ENCODE results near the gene DAZAP1. TPM values are rescaled to one million over a fixed set of nuclear protein-coding genes. Genes with fewer than 3 reads are reported as not detected.

DAZAP1 gene
- total and polyA plus RNA-seq, 5 donors, result 65.3 to 92.1 (median 82.7) TPM

DNA sequence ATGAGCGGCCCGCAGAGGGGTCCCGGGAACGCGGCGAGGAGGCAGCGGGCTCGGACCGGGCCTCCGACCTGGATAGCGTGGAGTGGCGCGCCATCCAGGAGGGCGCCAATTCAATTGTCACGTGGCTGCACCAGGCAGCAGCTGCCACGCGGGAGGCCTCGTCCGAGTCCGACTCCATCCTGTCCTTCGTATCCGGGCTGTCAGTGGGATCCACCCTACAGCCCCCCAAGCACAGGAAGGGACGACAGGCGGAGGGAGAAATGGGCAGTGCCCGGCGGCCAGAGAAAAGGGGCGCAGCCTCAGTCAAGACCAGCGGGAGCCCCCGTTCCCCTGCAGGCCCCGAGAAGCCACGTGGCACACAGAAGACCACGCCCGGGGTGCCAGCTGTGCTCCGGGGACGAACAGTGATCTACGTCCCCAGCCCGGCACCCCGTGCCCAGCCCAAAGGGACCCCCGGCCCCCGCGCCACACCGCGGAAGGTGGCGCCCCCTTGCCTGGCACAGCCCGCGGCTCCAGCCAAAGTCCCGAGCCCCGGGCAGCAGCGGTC, 61.0 kb downstream of the DAZAP1 start:
- Histone ChIP-seq H3K9me3 (ENCODE audit: control insufficient read depth, low read length) (no peaks in the 10 kb centered on the region), H3K27me3 (ENCODE audit: control insufficient read depth, insufficient read depth) (no peaks in the 10 kb centered on the region), H3K27ac (ENCODE audit: low read length) (no peak overlapping the region), H3K4me3 (ENCODE audit: low read length) (peak overlapping the region; percentile 41), H3K4me1 (ENCODE audit: control insufficient read depth, insufficient read depth, low read length) (peaks cover 10% of the 10 kb centered on the region)
- intact Hi-C loops (cut with DNase I), result no loop called here
- DNase-seq (peak; percentile 11 to 46 (median 44)), ATAC-seq (no peak)
- 7% methylated on average over 49 of the region's 49 CpGs for WGBS

DNA sequence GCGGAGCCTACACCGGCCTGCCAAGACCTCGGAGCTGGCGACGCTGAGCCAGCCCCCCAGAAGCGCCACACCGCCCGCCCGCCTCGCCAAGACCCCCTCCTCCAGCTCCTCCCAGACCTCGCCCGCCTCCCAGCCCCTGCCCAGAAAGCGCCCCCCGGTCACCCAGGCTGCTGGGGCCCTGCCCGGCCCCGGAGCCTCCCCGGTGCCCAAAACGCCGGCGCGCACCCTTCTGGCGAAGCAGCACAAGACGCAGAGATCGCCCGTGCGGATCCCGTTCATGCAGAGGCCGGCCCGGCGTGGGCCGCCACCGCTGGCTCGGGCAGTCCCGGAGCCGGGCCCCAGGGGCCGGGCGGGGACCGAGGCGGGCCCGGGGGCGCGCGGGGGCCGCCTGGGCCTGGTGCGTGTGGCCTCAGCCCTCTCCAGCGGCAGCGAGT, 61.5 kb downstream of the DAZAP1 start:
- intact Hi-C loops (cut with DNase I), result no loop called here
- ATAC-seq, result no peak
- peak; percentile 35 to 70 (median 70) for DNase-seq
- Histone ChIP-seq H3K27ac (ENCODE audit: low read length) (no peak overlapping the region), H3K27me3 (ENCODE audit: control insufficient read depth, insufficient read depth) (no peaks in the 10 kb centered on the region), H3K9me3 (ENCODE audit: control insufficient read depth, low read length) (no peaks in the 10 kb centered on the region), H3K4me3 (ENCODE audit: low read length) (peak overlapping the region; percentile 41), H3K4me1 (ENCODE audit: control insufficient read depth, insufficient read depth, low read length) (peaks cover 10% of the 10 kb centered on the region)
- WGBS, result 3% methylated on average over 47 of the region's 47 CpGs

DNA sequence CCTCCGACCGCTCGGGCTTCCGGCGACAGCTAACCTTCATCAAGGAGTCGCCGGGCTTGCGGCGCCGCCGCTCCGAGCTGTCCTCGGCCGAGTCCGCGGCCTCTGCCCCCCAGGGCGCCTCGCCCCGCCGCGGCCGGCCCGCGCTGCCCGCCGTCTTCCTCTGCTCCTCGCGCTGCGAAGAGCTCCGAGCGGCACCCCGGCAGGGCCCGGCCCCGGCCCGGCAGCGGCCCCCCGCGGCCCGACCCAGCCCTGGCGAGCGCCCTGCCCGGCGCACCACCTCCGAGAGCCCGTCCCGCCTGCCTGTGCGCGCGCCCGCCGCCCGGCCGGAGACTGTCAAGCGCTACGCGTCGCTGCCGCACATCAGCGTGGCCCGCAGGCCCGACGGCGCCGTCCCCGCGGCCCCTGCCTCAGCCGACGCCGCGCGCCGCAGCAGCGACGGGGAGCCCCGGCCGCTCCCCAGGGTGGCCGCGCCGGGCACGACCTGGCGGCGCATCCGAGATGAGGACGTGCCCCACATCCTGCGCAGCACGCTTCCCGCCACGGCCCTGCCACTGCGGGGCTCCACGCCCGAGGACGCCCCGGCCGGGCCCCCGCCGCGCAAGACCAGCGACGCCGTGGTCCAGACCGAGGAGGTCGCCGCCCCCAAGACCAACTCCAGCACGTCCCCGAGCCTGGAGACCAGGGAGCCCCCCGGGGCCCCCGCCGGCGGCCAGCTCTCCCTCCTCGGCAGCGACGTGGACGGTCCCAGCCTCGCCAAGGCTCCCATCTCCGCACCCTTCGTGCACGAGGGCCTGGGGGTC, 62.1 kb downstream of the DAZAP1 start:
- H3K4me3 ChIP-seq (ENCODE audit: low read length), result peak overlapping the region; percentile 41
- no peaks in the 10 kb centered on the region for H3K9me3 ChIP-seq (ENCODE audit: control insufficient read depth, low read length)
- ATAC-seq, result no peak
- intact Hi-C loops (cut with DNase I), result no loop called here
- 2% methylated on average over 117 of the region's 117 CpGs for WGBS
- peaks cover 10% of the 10 kb centered on the region for H3K4me1 ChIP-seq (ENCODE audit: control insufficient read depth, insufficient read depth, low read length)
- no peak overlapping the region for H3K27ac ChIP-seq (ENCODE audit: low read length)
- no peaks in the 10 kb centered on the region for H3K27me3 ChIP-seq (ENCODE audit: control insufficient read depth, insufficient read depth)
- peak; percentile 15 to 57 (median 56) for DNase-seq

DNA sequence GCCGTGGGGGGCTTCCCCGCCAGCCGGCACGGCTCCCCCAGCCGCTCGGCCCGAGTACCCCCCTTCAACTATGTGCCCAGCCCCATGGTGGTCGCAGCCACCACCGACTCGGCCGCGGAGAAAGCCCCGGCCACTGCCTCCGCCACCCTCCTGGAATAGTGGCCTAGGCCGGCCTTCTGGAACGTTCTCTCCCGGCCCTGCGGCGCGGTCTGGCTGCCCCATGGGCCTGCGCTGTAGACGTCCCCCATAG, 62.6 kb downstream of the DAZAP1 start:
- intact Hi-C loops (cut with DNase I), result no loop called here
- no peaks in the 10 kb centered on the region for H3K9me3 ChIP-seq (ENCODE audit: control insufficient read depth, low read length)
- 6% methylated on average over 22 of the region's 22 CpGs for WGBS
- no peaks in the 10 kb centered on the region for H3K27me3 ChIP-seq (ENCODE audit: control insufficient read depth, insufficient read depth)
- DNase-seq, result no peak
- H3K4me3 ChIP-seq (ENCODE audit: low read length), result peak overlapping the region; percentile 41
- no peak overlapping the region for H3K27ac ChIP-seq (ENCODE audit: low read length)
- H3K4me1 ChIP-seq (ENCODE audit: control insufficient read depth, insufficient read depth, low read length), result peaks cover 10% of the 10 kb centered on the region
- peak in 1 of 2 donors; percentile 1 for ATAC-seq

DNA sequence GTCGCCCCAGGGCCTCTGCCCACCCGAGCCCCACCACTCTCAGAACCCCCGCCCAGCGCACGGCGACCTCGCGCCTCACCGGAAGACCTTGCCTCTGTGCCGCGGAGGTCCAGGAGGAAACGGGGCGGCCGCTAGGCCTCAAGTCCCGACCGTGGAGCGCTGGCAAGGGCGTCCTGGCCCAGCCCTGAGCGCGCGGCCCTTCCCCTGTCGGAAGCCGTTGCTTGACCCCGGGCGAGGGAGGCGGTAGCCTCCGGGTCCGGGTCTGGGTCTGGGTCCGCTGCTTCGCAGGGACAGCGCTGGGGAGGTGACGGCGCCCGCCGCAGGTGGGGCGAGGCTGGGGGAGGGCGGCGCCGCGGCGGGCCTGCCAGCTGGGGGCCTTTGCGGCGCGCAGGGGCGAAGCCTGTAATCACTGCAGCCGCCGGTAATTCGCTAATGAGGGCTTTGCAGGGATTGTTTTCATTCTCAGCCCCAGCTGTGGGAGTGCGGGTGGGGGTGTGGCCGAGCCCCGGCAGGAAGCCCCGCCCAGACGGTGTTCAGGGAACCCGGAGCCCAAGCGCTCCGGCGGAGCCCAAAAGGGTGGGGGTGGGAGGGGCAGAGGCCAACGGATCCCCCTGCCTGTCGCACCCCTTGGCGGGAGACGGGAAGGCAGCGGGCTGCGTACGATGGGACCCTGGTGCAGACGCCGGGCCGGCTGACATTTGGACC, 63.1 kb downstream of the DAZAP1 start:
- H3K9me3 ChIP-seq (ENCODE audit: control insufficient read depth, low read length), result no peaks in the 10 kb centered on the region
- peak; percentile 53 to 83 (median 76) for DNase-seq
- peak; percentile 20 to 49 for ATAC-seq
- no peak overlapping the region for H3K27ac ChIP-seq (ENCODE audit: low read length)
- H3K4me3 ChIP-seq (ENCODE audit: low read length), result peak overlapping the region; percentile 41
- intact Hi-C loops (cut with DNase I), result no loop called here
- no peaks in the 10 kb centered on the region for H3K27me3 ChIP-seq (ENCODE audit: control insufficient read depth, insufficient read depth)
- peaks cover 10% of the 10 kb centered on the region for H3K4me1 ChIP-seq (ENCODE audit: control insufficient read depth, insufficient read depth, low read length)
- WGBS, result under 1% methylated on average over 67 of the region's 67 CpGs

DNA sequence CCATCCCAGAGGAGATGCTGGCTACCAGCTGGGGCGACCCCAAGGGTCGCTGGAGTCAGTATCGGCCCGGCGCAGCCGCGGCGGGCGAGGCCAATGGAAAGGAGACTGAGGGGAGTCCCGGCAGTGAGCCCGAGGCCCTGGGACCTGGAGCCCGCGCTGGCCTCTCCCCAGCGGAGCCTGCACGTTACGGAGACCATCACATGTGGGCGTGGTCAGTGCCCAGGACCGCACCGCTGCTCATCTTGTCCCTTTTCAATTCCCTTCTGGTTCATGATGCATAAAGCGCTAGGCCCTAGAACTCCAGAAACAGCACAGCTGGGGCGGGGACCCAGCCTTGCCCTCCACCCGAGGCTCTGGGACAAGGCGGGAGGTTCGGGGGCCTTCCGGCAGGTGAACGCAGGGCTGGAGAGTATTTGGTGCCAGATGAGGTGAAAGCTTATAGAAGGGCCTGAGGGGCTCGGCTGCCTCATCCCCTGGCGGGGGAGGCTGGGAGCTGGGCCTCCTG, 63.7 kb downstream of the DAZAP1 start:
- Histone ChIP-seq H3K27ac (ENCODE audit: low read length) (no peak overlapping the region), H3K9me3 (ENCODE audit: control insufficient read depth, low read length) (no peaks in the 10 kb centered on the region), H3K27me3 (ENCODE audit: control insufficient read depth, insufficient read depth) (no peaks in the 10 kb centered on the region), H3K4me3 (ENCODE audit: low read length) (peak overlapping the region; percentile 41), H3K4me1 (ENCODE audit: control insufficient read depth, insufficient read depth, low read length) (peaks cover 10% of the 10 kb centered on the region)
- WGBS, result 10% methylated on average over 28 of the region's 28 CpGs
- ATAC-seq, result peak; percentile 1 to 14
- intact Hi-C loops (cut with DNase I), result no loop called here
- peak in 2 of 3 donors; percentile 64 to 72 for DNase-seq

DNA sequence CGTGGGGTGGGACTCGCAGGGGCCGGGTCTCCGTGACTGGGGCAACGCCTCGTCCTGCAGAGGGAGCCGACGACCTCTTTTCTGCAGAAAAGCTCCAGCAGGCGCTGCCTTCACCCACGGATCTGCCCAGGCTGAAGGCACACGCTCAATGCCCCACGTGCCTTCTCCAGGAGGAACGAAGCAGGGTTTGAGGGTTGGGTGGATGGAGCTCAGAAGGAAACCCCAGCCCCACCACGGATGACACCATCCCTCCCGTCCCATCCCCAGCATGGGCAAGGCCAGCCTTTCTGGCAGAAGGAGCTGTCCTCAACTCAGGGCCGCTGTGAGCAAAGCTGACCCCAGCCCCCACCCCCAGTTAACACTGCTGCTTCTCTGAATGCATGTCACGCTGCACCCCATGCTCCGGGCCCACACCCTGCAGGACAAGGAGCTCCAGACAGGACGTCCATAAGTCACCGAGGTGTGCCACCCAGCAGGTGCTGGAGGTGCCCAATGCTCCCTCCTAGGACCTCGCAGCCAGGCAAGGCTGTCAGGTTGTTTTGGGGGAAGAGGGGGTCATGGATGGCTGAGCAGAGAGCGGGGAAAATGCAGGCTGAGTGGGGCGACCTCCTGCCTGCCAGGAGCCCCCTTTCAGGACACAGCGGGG, 64.3 kb downstream of the DAZAP1 start:
- 25% methylated on average over 24 of the region's 24 CpGs for WGBS
- intact Hi-C loops (cut with DNase I), result no loop called here
- no peak for ATAC-seq

DNA sequence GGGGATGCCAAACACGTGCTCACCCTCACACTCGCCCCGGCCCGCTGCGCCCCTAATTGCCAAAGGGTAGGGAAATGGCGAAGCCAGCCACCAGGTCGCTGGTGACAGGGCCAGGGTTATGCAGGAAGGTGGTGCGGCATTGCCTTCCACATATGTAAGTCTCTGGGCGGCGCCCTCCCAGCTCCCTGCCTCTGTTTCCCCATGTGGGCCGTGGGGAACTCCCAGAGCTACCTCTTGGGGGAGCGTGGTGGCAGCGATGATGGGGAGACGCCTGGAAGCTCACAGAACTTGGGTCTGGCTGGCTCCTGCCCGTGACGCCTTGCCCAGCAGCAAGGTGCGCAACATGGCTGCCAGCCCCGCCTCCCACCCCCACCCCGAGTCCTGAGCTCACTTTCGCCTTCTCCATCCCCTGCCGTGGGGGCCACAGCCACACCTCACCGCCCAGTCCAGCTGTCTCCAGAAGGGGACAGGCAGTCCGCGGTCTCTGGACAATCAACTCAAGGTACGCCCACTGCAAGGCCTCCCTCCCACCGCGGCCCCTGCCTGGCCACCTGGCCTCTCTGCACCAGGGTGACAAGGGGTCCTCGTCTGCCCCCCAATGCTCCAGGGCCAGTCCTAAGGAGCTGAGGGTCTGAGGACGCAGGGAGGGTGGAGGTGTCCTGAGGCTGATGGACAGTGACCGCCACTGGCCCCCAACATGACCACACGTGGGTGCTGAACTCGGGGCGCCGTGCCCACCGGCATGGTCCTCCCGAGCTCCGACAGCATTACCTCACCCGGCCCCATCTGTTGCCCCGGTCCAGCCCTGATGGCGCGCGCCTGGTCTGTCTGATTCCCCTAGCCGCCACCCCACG, 65.1 kb downstream of the DAZAP1 start:
- no peak for ATAC-seq
- WGBS, result 41% methylated on average over 44 of the region's 44 CpGs
- peak in 2 of 3 donors; percentile 44 to 59 for DNase-seq
- Histone ChIP-seq H3K4me1 (ENCODE audit: control insufficient read depth, insufficient read depth, low read length) (peaks cover 4% of the 10 kb centered on the region), H3K9me3 (ENCODE audit: control insufficient read depth, low read length) (no peaks in the 10 kb centered on the region), H3K4me3 (ENCODE audit: low read length) (no peak overlapping the region), H3K27me3 (ENCODE audit: control insufficient read depth, insufficient read depth) (no peaks in the 10 kb centered on the region), H3K27ac (ENCODE audit: low read length) (no peak overlapping the region)
- intact Hi-C loops (cut with DNase I), result no loop called here

More for the DNA sequence above, 64.3 kb downstream of the DAZAP1 start:
- H3K4me1 ChIP-seq (ENCODE audit: control insufficient read depth, insufficient read depth, low read length), result peaks cover 8% of the 10 kb centered on the region
- H3K9me3 ChIP-seq (ENCODE audit: control insufficient read depth, low read length), result no peaks in the 10 kb centered on the region
- DNase-seq, result peak in 2 of 3 donors; percentile 43 to 49
- no peak overlapping the region for H3K27ac ChIP-seq (ENCODE audit: low read length)
- no peaks in the 10 kb centered on the region for H3K27me3 ChIP-seq (ENCODE audit: control insufficient read depth, insufficient read depth)
- H3K4me3 ChIP-seq (ENCODE audit: low read length), result no peak overlapping the region

DNA sequence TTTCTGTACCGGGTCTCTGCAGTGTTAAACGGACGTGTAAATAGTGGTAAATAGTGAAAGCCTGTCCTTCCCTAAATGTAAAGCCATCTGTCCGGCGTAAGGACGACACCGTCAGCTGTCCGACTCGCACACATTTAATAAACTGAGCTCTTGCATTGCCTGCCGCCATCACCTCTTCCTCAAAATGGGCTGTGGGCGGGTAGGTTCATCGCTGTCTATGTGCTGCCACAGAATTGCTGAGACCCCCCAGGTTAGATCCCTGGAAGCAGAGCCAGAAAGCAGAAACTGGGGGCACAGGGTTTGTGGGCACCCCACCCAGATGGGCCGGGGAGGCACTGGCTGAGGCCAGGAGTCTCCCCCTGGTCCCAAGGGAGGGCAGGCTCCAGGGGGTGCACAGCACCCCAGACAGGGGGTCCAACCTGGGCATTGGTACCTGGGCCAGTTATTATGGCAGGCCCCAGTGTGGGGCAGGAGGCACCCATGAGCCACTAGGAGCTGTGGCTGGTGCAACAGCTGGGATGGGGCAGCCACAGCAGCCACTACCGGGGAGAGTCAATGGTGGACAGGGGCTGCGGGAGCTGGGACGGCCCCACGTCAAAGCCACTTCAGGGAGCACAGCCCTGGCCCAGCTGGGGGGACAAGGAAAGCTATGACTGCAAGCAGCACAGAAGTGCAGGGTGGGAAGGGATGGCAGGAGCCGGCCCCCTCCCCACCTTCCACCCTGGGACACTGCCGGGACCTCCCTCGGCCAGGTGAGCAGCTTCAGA, 65.9 kb downstream of the DAZAP1 start:
- peaks cover 4% of the 10 kb centered on the region for H3K4me1 ChIP-seq (ENCODE audit: control insufficient read depth, insufficient read depth, low read length)
- H3K9me3 ChIP-seq (ENCODE audit: control insufficient read depth, low read length), result no peaks in the 10 kb centered on the region
- no peak overlapping the region for H3K4me3 ChIP-seq (ENCODE audit: low read length)
- intact Hi-C loops (cut with DNase I), result no loop called here
- peak; percentile 12 to 58 (median 43) for DNase-seq
- 64% methylated on average over 20 of the region's 20 CpGs for WGBS
- H3K27ac ChIP-seq (ENCODE audit: low read length), result no peak overlapping the region
- ATAC-seq, result no peak
- H3K27me3 ChIP-seq (ENCODE audit: control insufficient read depth, insufficient read depth), result no peaks in the 10 kb centered on the region

Data from right cardiac atrium (tissue), 5 donors.